Adipose tissue (tissue), 3 donors: ENCODE data around the gene LGI1. TPM values are rescaled to one million over a fixed set of nuclear protein-coding genes. Genes with fewer than 3 reads are reported as not detected.

ENCODE experiments used
- H3K27ac ChIP-seq: one replicate; pipeline ENCODE4 v1.5.1; 2013; ENCODE audit warnings: low read depth, low read length
- WGBS, 3 donors: extraction: QIAGEN DNeasy Blood & Tissue Kit; methylation state at CpG; one replicate each; pipeline ENCODE4 v1.1.7; 2013; 5-methylcytosine and 5-hydroxymethylcytosine counted together
- polyA plus RNA-seq, 3 donors: library from polyadenylated mRNA; stranded (reverse); fragments of 200-250 nt; gene quantifications; one replicate each; pipeline ENCODE4 v1.2.3, GENCODE V29; 2013
- donor health status: healthy with polysubstance abuse.
- donor health status: Bipolar disorder and iron deficiency.
- donor health status: healthy.

Gene LGI1
- polyA plus RNA-seq, 3 donors: 0.03 to 0.06 TPM; not detected in 1

DNA sequence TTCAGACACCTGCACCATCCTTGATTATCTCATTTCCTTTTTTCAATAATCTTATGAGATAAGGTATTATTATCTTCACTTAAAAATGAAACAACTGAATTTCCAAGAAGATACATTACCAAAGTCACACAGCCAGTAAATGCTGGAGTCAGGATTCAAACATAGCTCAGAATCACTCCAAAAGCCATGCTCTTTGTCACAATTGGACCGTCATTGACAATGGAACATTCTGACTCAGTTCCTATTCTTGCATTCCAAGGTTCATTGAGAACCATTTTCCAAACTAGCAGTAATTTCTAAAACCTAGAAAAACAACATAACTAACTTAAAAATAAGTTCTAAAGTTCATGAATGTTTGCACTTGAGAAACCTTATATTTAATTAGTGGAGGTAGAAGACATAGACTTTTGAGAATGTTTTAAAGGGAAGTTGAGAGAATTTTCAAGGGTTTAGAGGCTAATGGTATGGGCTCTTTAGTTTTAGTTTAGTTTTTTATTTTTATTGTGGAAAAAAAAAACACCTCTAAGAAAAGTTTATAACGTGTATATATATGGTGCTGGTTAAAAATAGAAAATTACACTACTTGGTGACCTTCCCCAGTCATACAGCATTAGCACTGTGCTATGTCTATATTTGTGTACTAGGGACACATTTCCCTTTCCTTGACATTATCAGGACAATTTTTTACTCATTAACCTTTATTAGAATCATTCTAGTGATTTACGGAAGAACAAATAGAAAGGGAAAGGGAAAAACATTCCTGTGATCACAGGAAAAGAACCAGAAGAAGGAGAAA is 30.9 kb downstream of the LGI1 start:
- H3K27ac ChIP-seq: no peak overlapping the region
- 54 to 85% (median 80%) methylated on average over 3 of the region's 3 CpGs for WGBS, 3 donors

DNA sequence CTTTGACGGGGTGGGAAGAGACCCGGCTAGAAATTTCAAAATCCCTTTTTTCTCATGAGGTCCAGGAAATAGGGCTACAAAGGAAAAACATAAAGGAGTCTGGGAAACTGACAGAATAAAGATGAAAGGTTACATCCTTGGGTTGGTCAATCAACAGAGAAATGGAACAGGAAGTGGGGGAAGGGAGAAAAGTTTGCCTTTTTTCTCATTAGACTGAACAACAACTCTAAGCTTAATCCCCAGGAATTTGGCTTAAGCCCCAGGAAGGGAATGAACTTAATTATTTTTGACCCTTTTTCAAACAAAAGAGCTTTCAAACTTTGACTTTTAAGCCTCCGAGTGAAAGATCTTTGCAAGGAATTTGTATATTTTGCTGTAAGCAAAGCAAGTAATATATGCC is 32.7 kb downstream of the LGI1 start:
- no peak overlapping the region for H3K27ac ChIP-seq
- WGBS, 3 donors: 34 to 62% (median 54%) methylated on average over 3 of the region's 3 CpGs

DNA sequence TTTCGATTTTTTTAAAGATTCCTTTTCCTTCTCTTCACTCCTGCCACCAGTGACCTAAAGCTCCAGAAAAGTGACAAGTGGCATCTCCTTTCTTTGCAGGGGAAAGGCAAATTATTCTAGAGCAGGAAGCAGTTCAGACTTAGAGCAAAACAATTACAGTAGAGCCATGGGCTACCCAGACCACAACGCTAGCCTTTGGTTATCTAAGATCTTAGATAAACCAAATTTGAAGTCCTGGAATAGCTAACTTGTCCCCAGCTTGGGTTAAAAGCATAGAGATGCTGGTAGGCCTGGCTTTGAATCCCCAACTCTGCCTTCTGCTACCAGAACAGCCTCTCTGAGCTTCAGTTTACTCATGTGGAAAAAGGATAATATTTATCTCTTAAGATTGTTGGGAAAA is 38.4 kb downstream of the LGI1 start:
- no peak overlapping the region for H3K27ac ChIP-seq
- WGBS, 3 donors: 56 to 82% (median 64%) methylated on average over 2 of the region's 2 CpGs

DNA sequence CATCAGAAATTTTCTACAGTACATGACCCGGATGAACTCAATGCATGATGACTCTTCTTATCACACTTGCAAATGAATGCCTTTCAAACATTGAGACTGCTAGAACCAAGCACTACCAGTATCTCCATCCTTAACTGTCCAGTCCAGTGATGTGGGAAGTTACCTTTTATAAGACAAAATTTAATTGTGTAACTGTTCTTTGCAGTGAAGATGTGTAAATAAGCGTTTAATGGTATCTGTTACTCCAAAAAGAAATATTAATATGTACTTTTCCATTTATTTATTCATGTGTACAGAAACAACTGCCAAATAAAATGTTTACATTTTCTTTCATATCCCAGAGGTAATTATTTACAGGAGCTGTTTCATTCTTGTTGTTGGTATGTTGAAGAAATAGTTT is 40.1 kb downstream of the LGI1 start:
- WGBS, 3 donors: 70 to 94% (median 86%) methylated on average over 2 of the region's 2 CpGs
- no peak overlapping the region for H3K27ac ChIP-seq

DNA sequence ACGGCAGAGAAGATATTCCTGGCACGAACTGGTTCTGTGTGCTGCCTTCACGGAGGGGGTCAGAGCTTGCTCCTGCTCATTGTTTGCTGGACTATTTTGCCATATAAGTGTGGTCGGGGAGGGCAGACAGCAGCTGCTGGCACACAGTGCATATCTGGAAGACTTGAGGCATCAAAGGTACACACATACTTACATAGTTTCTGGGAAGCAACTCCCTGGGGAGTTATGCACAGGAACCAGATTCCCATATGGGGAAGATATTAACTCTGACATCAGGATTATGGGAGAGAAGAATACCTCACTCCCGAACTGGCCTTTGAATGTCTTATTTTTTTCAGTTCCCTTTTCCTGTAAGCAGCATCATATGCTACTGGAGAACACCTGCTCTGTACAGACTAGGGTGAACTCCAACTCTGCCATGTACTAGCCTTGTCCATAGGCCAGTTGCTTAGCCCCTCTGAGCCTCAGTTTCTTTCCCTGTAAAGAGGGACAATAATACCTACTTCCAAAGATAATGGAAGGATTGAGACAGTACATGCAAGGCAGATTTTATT is 41.5 kb downstream of the LGI1 start:
- WGBS, 3 donors: 53 to 67% (median 64%) methylated on average over 5 of the region's 5 CpGs
- no peak overlapping the region for H3K27ac ChIP-seq

DNA sequence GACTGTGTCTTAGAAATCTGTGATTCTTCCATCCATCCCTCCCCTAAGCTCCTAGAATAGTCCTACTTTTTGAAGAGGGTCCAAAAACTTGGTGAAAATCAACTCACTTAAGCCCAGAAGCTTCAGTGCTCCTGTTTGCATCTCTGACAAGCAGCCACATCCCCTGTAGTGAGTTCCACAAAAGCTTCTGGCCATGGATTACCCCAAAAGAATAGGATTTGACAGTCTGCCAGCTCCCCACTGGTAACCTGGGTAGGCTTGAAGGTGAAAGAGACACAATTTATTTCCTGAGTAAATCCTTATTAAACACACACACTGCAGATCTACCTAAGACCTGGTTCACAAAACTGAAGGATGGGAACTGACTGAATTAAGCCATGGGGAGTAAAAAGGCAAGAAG is 46.5 kb downstream of the LGI1 start:
- no peak overlapping the region for H3K27ac ChIP-seq

DNA sequence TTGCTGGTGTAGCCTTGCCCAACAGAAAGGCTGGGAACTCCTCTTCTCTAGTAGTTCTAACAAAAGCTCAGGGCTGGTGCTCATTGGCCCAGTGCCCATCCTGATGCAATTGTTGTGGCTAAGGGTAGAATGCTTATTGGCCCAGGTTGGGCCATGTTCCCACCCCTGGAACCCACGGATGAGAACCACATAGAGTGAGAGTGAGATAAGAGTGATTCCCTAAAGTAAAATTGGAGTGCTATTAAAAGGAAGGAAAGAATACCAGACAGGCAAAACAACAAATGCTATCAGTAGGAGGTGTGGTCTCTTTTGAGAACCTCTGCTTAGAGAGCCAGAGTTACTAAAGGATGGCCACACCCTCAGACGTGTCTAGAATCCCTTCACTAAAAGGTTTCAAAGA is 49.2 kb downstream of the LGI1 start:
- H3K27ac ChIP-seq: no peak overlapping the region
- WGBS, 3 donors: 36 to 52% (median 40%) methylated on average over 2 of the region's 2 CpGs

DNA sequence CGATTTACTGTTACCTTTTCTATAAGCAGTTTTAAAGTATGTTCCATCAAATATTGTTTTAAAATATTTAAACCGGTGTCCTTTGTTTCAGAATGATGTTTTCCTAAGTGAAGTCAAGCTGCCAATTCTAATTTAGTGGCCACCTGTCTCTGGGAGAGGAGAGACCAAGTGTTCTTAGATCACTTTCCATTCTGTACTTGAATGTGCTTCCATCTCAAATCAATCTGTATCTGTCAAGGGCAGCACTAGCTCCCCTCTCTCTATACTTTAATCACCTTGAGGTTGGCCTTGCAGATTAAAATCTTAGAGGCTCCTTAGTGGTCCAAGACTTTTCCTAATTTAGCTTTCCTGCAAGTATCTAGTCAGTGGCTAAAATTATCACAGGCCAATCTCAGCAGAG is 49.6 kb downstream of the LGI1 start:
- 83 to 90% (median 87%) methylated on average over 2 of the region's 2 CpGs for WGBS, 3 donors
- no peak overlapping the region for H3K27ac ChIP-seq

DNA sequence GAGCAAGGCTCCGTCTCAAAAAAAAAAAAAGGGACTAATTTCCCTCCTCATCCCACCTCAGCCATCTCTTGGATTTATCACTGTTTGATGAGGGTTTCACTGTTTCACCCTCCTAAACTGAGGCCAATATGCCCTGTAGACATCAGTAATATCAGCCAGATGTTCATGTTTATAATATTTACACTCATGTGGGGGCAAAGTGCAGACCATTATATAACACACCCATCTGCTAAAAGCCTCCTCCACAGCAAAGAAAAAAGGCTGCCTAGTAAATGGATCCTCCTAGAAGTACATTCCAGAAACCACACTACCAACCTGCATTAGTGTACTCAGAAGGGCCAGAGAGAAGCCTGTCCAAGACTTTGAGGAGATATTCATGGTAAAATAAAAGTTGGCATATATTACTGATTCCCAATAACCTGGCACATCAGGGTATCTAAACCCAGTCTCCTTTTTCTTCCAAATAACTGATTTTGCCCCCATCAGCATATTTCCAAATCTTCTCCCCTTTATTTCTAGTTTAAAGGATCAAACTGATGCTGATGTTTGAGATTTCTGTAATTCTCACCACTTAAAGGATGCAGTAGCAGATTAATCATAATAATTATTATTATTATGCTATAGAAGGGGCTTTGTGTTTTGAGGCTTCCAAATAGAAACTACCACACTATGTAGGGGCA is 55.1 kb downstream of the LGI1 start:
- 57 to 72% methylated on average over 1 of the region's 1 CpG; no CpG with 5 or more reads in 1 of the 3 donors for WGBS, 3 donors
- no peak overlapping the region for H3K27ac ChIP-seq

DNA sequence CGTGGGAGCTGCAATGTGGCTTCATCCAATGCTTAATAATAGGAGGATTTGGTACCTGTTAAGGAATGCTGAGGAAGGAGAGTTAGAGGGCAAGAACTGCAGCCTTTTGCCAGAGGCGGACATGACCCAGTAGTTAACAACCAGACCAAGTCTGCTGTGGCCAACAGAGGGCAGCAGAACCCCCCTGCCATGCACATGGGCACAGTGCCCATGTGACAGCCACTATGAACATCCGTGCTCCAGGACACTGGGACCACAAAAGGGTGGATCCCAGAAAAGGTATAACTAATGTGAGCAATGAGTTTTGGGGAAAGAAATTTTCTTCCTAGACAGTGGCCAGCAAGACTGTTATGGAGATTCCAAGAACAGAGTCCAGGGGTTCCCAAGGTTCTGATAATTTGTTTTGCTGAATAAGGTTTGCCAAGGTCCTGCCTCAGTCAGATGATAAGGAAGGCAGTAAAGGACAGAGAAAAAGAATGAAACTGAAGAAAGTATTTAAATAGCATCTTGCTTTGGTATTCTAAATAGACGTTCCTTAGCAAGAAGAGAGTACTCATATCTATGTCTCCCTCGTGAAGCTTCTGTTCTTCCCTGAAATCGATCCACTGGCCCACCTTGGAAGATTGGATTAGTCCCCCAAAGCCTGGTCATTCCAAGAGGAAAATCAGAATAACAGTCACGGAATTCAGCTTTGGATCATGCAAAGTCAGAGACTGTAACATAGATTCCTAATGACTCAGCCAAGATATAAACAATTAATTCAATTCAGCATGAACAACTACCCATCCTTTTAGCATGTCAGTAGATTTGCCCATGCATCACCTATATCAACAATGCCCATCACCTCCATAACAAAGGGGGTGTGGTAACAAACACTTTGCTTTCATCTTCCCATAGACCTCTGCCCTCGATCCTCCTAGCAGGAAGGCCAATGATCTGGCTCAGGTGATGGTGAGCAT is 56.0 kb downstream of the LGI1 start:
- 56 to 64% (median 63%) methylated on average over 8 of the region's 8 CpGs for WGBS, 3 donors

DNA sequence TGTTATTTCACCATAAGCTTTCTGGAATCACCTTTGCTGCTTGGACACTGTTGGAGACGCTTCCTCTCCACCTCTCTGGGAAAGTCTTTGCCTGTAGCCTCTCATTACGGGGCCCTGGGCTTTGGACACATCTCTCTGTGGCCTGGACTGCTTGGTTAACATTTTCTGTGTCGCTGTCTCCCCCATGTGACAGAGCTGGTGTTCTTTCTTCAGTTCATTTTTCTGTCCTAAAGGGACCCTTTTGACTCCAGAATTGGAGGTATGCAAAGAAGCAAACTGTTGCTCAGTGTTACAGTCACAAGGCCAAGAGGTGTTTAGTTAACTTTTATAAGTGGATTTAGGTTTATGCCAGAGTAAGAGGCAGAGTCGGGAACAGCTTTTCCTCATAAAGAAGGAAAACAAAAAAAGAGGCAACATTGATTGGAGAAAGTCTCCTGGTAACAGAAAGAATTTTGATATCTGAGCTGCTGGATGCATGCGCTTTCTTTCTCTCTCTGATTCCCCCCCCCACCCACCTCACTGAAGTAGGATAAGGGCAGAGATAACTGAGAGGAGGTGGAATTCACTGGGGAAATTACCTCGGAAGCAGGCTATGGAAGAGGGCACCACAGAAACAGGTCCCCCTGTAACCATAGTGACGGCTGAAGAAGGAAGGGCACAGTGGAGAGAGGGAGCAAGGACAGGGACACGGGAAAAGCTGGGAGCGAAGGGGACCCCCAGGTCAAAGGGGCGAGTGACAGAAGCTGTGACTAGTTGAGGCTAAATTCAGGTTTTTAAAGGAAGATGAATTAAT is 57.8 kb downstream of the LGI1 start:
- H3K27ac ChIP-seq: no peak overlapping the region

More for the DNA sequence above, 56.0 kb downstream of the LGI1 start:
- H3K27ac ChIP-seq: no peak overlapping the region

DNA sequence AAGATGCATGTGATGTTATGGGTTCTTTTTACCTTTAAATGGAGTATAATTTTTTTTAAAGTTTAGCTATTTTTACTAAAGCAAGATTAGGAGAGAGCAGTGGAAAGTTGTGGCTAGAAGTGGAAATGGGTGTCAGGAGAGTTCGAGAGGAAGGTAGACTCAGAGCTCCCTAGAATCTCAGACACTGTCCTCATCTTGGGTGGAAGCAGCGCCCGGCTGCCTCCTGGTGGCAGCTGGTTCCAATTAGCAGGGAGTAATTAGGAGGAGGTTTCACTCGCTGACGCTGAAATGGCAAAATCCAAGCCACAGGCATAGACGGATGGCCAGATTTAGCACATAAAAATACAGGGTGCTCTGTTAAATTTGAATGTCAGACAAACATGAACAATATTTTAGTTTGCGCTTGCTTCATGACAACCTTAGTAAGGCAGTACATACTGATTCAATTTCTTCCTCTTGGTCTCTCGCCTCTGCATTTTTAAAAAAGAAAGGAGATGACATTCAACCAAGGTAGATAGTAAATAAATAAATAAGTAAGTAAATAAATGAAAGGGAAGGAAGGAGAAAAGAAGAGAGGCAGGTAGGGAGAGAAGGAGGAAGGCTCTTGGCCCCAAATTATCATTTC is 58.5 kb downstream of the LGI1 start:
- WGBS, 3 donors: 13 to 16% (median 16%) methylated on average over 8 of the region's 8 CpGs
- no peak overlapping the region for H3K27ac ChIP-seq

More for the DNA sequence above, 57.8 kb downstream of the LGI1 start:
- WGBS, 3 donors: 33 to 43% (median 41%) methylated on average over 10 of the region's 10 CpGs

DNA sequence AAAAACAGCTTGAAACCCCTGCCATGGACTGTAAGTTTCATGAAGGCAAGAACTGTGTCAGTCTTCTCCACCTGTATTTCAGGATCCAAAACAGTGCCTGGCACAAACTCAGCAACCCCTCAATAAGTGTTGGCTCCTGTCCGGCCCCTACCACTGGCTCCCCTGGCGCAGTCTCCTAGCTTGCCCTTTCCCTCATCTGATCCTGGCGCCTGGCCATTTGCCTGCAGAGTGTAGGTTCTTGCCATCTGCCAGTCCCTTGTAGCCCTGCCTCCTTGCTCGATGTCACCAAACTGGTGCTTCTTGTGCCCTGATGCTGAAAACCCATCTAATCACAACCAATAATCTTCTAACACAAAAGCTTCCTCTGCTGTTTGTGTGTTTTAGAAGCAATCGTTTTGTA is 60.4 kb downstream of the LGI1 start:
- WGBS, 3 donors: 74 to 84% (median 84%) methylated on average over 5 of the region's 5 CpGs
- no peak overlapping the region for H3K27ac ChIP-seq

DNA sequence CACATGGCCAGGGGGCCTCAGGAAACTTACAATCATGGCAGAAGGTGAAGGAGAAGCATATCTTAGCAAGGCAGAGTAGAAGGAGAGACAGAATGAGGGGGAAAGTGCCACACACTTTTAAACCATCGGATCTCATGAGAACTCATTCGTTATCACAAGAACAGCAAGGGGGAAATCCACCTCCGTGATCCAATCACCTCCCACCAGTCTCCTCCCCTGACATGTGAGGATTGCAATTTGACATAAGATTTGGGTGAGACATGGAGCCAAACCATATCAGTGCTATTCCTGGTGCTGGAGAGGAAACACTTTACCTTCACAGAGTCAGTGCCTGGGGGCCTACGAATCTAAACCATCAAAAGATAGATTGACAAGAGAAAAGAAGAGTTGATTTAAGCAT is 61.8 kb downstream of the LGI1 start:
- 67 to 77% (median 75%) methylated on average over 4 of the region's 4 CpGs for WGBS, 3 donors
- H3K27ac ChIP-seq: no peak overlapping the region

DNA sequence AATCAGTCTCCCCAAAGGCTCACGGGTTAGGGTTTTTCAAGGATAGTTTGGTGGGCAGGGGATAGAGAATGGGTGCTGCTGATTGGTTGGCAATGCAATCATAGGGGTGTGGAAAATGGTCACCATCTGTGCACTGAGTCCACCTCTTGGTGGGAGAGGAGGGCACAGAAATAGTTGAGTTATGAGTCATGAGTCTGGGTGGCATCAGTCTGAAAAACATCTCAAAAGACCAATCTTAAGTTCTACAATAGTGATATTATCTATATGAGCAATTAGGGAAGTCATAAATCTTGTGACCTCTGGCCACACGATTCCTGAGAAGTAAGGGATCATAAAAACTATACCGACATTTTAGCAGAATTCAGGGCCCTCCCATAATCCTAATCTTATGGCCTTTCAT is 62.7 kb downstream of the LGI1 start:
- WGBS, 3 donors: 26 to 48% (median 37%) methylated on average over 3 of the region's 3 CpGs
- H3K27ac ChIP-seq: no peak overlapping the region

DNA sequence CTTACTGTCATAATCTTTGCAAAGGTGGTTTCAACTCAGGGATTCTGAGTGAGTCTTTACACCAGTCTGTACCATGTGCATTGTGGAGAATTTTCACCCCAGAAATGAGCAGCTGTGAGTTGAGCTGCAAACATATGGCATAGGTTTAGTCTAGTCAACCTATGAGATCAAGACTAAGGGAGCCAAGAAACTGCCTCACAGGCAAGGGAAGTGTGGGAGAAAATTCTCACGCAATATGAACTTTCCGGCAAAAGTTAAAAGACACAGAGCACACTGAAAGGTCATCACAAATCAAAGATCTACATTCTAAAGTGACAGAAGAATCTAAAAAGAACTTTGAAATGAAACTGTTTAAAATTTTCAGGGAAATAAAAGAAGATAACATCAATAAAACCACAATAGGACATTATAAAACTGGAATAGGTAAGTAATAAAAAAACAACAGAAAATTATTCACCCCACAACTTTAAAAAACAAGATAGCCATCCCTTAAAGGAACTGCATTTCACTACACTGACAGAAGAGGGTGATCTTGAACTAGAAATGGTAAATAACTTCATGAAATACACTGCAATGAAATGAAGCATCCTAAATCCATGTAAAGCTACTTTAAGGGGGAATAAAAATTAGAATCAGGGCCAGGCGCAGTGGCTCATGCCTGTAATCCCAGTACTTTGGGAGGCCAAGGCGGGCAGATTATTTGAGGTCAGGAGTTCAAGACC is 63.5 kb downstream of the LGI1 start:
- H3K27ac ChIP-seq: no peak overlapping the region
- 80 to 83% (median 81%) methylated on average over 4 of the region's 4 CpGs for WGBS, 3 donors

DNA sequence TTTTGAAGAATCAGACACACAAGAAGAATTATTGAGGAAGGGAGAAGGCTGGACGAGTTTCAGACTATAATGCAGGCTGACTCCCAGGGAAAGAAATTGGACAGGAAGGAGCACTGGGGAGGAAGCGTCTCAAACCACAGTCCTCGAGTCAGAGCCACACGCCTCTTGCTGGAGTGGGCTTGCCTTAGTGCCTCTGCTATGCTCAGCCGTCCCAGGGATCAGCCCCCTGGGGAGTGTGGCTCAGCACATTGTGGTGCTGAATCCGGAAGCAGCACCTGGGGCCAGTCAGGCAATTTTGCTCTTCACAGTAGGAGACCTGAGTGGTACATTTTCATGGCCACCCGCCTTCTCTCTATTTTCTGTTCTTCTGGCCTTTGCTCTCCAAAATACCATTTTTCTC is 68.6 kb downstream of the LGI1 start:
- 21 to 53% (median 22%) methylated on average over 7 of the region's 7 CpGs for WGBS, 3 donors
- no peak overlapping the region for H3K27ac ChIP-seq
